HG02798 (cell line): Measurements from ENCODE around the gene TUBGCP3.
"Not testable (repeated sequence)": the region's sequence is repeated elsewhere in the genome, so short reads cannot be mapped to it uniquely, and the experiment has no call there.

Source experiments
- ATAC-seq: cut with Tn5 transposase; IDR thresholded peaks from one replicate; pipeline ENCODE4 v1.9.1; 2021; ENCODE audit warnings: mild to moderate bottlenecking; ENCODE audit not compliant: unreplicated experiment, poor library complexity

The TUBGCP3 gene, protein sequence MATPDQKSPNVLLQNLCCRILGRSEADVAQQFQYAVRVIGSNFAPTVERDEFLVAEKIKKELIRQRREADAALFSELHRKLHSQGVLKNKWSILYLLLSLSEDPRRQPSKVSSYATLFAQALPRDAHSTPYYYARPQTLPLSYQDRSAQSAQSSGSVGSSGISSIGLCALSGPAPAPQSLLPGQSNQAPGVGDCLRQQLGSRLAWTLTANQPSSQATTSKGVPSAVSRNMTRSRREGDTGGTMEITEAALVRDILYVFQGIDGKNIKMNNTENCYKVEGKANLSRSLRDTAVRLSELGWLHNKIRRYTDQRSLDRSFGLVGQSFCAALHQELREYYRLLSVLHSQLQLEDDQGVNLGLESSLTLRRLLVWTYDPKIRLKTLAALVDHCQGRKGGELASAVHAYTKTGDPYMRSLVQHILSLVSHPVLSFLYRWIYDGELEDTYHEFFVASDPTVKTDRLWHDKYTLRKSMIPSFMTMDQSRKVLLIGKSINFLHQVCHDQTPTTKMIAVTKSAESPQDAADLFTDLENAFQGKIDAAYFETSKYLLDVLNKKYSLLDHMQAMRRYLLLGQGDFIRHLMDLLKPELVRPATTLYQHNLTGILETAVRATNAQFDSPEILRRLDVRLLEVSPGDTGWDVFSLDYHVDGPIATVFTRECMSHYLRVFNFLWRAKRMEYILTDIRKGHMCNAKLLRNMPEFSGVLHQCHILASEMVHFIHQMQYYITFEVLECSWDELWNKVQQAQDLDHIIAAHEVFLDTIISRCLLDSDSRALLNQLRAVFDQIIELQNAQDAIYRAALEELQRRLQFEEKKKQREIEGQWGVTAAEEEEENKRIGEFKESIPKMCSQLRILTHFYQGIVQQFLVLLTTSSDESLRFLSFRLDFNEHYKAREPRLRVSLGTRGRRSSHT

GRCh38 chr13:112587764-112588489, at the start of gene TUBGCP3:
Gene TUBGCP3, minus strand, starts transcription at chr13:112588153. Its CDS starts 173 bp downstream, at chr13:112587980.
- peak; percentile 83 for ATAC-seq

DNA sequence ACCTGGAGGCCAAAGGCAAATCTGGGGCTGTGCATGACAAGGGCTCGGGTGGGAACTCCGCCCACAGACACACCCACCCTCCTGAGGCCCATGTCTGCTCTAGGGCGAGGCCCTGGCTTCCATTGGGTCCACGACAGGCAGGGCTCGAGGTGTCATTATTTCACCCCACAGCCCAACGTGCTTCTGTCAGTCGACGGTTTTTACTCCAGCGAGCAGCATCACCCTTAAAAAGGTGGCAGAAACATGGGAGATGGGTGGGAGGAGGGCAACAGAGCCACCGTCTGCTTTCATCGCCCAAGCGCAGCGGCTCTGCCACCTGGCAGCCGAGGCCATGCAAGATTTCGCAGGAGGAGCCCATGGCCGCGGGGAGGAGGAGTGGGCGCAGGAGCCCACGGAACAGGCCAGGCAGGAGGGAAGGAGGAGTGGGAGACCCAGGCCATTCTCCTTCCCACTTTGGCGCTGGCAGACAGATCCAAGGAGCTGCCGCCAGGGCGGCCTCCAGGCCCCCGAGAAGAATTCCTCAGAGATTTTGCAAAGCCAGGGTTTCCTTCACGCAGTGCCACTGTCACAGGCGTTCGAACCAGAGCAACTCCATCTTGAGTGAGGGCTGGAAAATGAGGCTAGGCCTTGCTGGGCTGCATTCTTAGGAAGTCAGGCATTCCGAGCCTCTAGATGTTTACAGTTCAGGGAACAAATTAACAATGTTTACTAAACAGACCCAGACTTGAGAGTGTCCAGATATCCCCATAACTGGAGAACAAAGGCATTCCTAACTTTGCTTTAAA, 49.3 kb upstream of the TUBGCP3 start:
- ATAC-seq = no peak

DNA sequence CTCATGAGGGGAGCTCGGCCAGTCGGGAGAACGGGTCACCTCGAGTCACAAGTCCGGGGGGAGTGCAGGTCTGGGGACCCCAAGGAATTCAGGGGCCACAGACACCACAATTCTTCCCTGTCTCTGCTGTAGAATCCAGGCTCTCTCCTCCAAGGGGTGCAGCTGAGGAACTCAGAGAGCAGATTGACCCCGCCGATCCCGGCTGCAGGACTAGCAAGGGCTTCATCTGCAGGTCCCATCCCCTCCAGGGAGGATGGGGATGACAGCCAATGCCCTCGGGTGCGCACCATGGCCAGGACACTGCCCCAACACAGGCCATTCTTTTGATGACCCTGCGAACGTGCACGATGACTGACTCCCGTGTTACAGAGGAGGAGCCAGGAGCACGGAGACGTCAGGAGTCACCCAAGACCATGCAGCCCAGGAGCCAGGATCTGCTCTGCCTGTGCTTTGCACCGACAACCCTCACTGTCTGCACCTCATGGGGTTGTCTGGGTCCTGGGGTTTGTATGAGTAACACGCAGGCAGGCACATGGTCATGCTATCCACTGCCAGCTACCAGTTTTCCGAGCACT, 48.5 kb upstream of the TUBGCP3 start:
- no peak for ATAC-seq

DNA sequence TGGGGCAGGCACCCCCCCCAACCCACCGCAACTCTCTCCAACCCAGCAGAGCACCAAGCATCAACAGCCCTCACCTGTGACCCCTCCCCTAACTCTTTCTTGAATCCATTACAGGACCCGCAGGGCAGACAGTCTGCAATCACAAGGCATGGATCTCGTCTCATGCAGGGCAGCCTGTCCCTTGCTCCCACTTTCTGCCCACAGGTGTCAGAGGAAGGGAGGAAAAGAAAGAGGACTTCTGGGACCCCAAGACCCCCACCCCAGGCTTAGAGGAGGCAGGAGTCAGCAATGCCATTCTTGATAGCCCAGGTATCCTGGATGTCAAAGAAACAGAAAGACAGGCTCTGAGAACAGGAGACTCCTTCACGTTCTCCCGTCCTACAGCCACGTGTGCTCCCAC, 47.4 kb upstream of the TUBGCP3 start:
- ATAC-seq = no peak

- no peak for ATAC-seq
These were observed 46.1 kb upstream of the TUBGCP3 start for GRCh38 chr13:112634102-112634501.

DNA sequence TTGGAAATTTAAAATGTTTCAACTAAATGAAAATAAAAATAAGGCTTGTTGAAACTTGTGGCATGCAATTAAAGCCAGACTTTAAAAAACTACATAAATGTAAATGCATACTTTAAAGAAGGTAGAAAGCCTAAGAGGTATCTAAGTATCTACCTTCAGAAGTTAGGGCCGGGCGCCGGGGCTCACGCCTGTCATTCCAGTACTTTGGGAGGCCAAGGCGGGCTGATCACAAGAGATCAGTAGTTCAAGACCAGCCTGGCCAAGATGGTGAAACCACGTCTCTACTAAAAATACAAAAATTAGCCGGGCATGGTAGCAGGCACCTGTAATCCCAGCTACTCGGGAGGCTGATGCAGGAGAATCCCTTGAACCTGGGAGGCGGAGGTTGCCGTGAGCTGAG, 42.3 kb upstream of the TUBGCP3 start:
- ATAC-seq = not testable (repeated sequence)

DNA sequence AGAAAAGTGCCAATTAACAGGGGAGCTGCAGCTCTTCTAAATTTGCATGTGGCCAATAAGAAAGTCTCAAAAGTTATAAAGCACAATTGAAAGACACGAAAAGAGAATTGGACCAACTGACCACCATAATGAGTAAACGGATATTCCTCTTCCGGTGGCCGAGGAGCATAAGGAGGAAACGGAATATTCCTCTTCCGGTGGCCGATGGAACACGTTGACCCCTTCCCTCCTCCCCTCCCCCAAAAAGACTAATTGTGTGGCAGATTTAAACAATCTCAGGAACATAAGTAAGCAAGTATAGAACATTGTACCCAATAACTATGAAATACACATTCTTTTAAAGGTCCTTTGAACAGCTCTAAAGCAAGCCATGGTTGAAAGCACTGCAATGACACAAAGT, 41.2 kb upstream of the TUBGCP3 start:
- ATAC-seq = no peak

GRCh38 chr13:112627613-112628012, 39.7 kb upstream of the TUBGCP3 start:
- not testable (repeated sequence) for ATAC-seq

DNA sequence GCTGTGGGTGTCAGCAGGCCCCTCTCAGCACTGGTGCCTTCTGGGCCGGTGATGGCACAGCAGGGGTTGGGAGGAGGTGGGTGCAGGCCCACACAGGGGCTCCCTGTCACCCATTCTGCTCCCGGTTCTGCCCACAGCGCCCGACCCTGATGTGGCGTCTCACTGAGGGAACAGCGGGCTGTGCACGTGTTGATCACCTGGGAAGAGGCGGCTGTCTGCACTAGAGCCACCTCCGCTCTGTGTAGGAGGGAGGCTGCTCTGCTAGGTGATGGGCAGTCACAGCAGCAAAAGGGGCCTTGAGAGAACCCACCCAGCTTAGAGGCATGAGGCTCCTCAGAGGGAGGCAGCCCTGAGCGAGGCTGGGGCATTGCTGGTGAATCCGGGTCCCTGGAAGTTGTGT, 39.2 kb upstream of the TUBGCP3 start:
- ATAC-seq = no peak

DNA sequence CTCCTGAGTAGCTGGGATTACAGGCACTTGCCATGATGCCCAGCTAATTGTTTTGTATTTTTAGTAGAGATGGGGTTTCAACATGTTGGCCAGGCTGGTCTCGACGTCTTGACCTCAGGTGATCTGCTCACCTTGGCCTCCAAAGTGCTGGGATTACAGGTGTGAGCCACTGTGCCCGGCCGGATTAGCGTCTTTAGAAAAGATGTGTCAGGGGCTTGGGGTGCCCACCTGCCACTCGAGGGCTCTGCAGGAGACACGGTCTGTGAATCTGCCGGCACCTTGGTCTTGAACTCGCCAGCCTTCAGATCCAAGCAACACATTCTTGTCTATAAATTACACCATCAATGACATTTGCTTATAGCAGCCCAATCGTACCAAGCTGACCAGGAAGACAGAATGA, 38.8 kb upstream of the TUBGCP3 start:
- no peak for ATAC-seq

DNA sequence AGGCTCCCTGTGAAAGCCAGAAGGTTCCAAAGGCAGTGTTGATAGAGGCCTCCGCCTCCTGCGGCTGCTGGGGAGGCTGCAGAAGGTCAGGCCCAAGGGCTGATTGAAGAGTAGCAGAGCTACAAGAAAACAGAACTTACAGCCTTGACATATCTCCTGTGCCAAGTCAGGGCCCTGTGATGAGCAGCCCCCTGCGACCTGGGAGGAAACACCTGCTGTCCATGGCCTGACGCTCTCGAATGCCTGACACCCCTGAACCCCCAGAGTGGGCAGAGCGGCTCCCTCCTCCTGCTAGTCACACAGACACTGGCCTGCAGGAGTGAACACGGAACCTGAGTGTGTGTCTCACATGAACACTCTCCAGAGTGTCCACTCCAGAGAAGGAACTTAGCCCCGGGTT, 38.2 kb upstream of the TUBGCP3 start:
- ATAC-seq = no peak

- ATAC-seq = no peak
These were observed 37.7 kb upstream of the TUBGCP3 start for GRCh38 chr13:112625698-112626097.

DNA sequence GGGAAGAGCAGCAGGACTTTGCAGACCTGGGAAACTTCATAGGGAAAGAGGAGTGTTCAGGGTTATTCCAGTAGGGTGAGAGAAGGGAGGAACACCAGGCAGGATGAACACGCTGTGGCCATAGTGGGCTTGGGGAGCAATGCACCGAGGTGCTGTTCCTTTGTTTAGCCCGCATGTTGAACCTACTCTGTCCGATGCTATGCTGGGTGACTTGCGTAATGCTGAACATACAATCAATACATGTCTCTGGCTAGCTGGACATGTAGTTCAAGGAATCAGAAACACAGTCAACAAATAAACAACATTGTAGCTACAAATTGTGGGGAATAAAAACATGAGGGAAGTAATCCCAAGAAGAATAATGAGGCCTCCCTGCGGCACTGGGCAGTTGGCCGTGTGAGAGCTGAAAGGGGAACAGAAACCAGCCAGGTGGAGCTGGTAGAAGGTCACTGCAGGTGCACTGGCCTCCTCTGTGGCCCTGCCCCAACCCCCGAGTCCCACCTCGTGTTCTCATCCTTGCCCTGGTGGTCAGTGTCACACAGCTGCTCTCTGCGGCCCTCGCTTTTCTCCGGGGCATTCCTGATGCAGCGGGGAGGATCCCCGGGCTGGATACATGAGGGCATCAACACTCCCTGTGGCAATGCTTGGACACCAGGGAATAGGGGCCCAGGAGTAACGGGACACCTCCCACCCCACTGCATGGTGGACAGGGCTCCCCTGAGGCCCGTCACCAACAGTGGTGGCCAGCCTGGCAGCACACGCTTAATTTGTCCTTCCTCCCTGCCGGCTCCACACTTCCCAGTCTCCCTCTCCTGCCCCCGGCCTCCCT, 36.9 kb upstream of the TUBGCP3 start:
- no peak for ATAC-seq

DNA sequence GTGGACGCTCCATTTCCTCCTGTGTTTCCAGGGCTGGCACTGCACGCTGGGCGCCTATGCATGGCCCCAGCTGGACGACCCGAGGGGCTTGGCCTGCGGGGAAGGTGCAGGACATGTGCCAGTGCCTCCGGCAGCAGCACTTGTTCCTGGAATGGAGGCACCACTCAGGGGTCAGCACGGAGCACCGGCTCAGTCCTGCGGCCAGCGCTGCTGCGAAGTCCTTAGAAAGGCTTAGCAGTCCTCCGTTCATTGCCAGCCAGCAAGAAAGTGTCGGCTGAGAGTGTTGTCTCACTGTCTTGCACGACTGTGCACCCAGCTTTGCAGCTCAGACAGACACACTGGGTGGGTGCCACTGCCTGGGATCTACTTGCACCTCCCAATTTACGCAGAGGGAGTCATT, 36.1 kb upstream of the TUBGCP3 start:
- no peak for ATAC-seq

DNA sequence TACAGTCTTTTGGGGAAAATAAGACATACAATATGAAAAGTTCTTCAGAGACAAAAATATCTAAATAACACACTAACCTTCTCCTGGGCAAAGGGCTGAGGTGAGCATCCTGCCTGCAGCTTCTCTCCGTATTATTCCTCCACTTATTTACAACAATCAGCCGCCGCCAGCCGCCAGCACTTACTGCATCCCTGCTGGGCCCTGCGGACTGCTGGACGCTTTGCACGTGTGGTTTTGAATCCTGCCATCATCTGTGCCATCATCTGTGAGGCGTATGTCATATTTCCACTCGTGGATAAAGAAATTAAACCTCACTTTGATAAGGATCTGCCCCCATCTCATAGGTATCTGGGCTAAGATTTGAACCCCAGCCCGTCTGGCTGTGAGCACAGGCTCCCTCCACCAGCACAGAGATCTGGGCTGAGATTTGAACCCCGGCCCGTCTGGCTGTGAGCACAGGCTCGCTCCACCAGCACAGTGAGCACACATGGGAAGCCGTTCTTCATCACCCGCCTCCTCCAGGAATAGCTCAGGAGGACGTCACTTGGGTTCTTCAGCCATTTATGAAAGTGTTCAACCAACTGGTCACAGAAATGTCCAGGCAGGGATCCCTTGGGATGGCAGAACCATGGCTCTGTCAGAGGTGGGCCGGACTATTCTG, 35.2 kb upstream of the TUBGCP3 start:
- ATAC-seq = no peak

DNA sequence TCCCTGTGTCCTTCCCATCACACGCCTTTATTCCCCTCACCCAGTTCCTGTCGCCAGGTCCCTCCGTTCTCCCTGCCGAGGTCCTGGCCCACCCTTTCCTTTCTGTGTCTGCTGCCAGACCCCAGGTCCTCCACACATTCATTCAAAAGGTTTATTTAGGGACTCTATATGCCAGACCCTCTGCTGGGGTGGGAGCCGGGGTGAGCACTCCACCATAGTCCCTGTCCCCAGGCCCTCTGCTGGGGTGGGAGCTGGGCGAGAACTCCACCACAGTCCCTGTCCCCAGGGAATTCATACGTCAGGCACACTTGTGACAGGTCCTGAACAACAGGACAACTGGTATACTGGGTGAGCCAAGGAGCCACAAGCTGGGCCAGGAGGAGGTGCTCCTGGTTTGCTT, 34.4 kb upstream of the TUBGCP3 start:
- no peak for ATAC-seq

DNA sequence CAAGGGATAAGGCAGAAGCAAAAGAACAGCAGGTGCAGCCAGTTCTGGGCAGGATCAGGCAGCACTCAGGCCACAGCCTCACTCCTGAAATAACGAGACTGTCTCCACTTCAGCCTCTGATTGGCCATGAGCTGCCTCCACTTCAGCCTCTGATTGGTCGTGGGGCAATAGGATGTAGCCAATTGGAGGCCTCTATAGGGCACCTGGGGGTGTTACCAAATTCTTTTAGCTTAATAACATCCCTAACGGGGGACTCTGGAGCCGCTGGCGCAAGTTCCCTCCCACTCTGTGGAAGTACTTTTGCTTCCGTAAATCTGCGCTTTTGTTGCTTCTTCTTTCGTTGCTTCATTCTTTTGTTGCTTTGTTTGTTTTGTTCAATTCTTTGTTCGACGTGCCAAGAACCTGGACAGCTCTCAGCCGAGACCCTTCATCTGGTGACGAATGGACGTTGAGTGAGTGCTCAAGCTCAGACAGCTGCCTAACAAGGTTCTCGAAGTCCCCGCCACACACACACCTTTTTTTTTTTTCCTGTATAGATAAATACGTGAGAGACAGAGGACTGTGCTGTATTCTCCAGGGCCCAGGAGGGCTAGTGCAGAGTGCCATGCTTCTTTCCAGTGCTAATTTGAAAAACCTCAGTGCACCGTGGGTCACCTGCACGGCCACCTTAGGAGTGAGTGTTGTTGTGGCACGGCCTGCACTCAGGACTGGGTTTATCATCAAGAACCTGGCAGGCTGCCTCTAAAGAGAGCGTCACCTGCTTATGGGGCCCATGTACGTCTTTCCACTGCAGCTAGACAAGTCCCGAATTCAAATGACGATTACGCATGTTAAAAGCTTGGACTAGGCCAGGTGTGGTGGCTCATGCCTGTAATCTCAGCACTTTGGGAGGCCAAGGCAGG, 32.0 kb upstream of the TUBGCP3 start:
- peak; percentile 48 for ATAC-seq
